Peyer's patch (tissue), 4 donors: ENCODE data around the gene RAB37. TPM values are rescaled to one million over a fixed set of nuclear protein-coding genes. Genes with fewer than 3 reads are reported as not detected.
A peak's percentile ranks its signal among the peaks of the same experiment; 100 is the strongest.

Experiments
- DNase-seq, 3 donors: peaks; one replicate each; pipeline ENCODE4 v3.0.0-alpha.2; 2017 to 2019
- H3K27ac ChIP-seq, 4 donors: fragments of 200-600 bp; sonication (generic); one replicate each; pipeline ENCODE4 v1.5.1; 2016 to 2019
- H3K27me3 ChIP-seq, 2 donors: fragments of 200-600 bp; sonication (generic); one replicate each; pipeline ENCODE4 v1.5.1; 2019
- H3K36me3 ChIP-seq, 3 donors: fragments of 200-600 bp; sonication (generic); one replicate each; pipeline ENCODE4 v1.5.1; 2016 to 2019
- H3K4me1 ChIP-seq, 4 donors: fragments of 200-600 bp; sonication (generic); one replicate each; pipeline ENCODE4 v1.5.1; 2016 to 2019
- H3K4me3 ChIP-seq, 4 donors: fragments of 200-600 bp; sonication (generic); 1 replicate in 3 of 4; 2 replicates in 1 of 4; pipeline ENCODE4 v1.5.1; 2016 to 2019; ENCODE audit warnings: mild to moderate bottlenecking in 1 of 4
- H3K9me3 ChIP-seq, 4 donors: fragments of 200-600 bp; sonication (generic); one replicate each; pipeline ENCODE4 v1.5.1; 2016 to 2019; ENCODE audit warnings: mild to moderate bottlenecking in 1 of 4
- POLR2A ChIP-seq, 2 donors: fragments of 450-650 bp; IDR thresholded peaks; one replicate each; pipeline ENCODE4 v1.5.1; 2017; ENCODE audit warnings: antibody characterized with exemption in 2 of 2, mild to moderate bottlenecking in 2 of 2, moderate library complexity in 2 of 2
- total RNA-seq, 4 donors: library from RNA; depleted of rRNA; stranded (reverse); fragments of >200 nt; gene quantifications; one replicate each; pipeline ENCODE4 v1.1.0, GENCODE V29; 2016
- TF ChIP-seq, protein P1 (sequence below), 6 experiments: fragments of 450-650 bp in 4 of 6; fragments of 200-600 bp in 2 of 6; sonication (generic) in 1 of 6; IDR thresholded peaks; one replicate each; pipeline ENCODE4 v1.5.1; 2017 to 2019; ENCODE audit warnings: antibody characterized with exemption in 6 of 6, mild to moderate bottlenecking in 3 of 6, moderate library complexity in 1 of 6

RAB37 gene
- total RNA-seq, 4 donors from 2014 or later: 1.1 to 35.5 (median 4.4) TPM

DNA sequence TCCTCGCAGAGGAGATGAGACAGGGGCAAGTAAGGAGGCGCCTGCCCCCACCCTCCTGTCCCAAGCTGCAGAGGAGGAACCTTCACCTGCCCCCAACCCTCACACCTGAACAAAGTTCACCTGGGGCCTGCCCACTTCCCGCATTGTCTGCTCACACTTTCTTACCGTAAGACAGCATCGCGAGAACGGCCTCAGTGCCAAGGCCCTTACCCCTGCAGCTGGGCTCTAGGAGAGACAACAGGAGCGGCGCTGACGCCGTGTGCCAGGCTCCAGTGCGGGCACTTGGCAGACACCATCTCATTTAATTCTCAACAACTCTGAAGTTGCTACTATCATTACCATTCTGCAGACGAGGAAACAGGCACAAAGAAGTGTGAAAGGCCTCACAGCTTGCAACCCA lies 35.0 kb downstream of the RAB37 start:
- no peak for DNase-seq
- peaks cover 3 to 65% (median 10%) of the 10 kb centered on the region in 4 donors for H3K4me1 ChIP-seq
- no peak overlapping the region for H3K4me3 ChIP-seq
- H3K36me3 ChIP-seq: peaks cover 0 to 57% (median 0%) of the 10 kb centered on the region in 3 donors
- H3K9me3 ChIP-seq: no peaks in the 10 kb centered on the region
- no peaks in the 10 kb centered on the region for H3K27me3 ChIP-seq
- no peak for TF ChIP-seq POLR2A (IDR thresholded peaks at IDR 0.05)
- H3K27ac ChIP-seq: peak overlapping the region in 1 of 4 donors; percentile 28

DNA sequence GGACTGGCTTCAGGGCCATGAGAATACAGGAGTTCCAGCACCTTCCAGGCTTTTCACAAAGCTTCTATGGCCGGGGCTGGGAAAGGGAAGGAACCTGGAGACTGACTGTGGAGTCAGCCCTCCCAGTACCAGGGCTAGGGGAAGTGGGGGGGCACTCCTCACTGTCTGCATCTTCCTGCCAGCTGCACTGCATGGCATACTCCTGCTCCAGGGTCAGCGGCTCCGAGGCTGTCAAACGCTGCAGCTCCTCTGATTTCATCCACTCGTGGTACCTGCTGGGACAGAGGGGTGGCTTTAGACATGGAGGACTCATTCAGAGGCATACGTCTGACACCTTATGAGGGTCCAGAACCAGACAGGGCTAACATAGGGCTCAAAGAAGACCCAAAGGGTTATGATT lies 36.4 kb downstream of the RAB37 start:
- Histone ChIP-seq H3K4me1 (peaks cover 3 to 57% (median 13%) of the 10 kb centered on the region in 4 donors), H3K9me3 (no peaks in the 10 kb centered on the region), H3K4me3 (no peak overlapping the region), H3K27me3 (no peaks in the 10 kb centered on the region), H3K36me3 (peaks cover 0 to 45% (median 0%) of the 10 kb centered on the region in 3 donors), H3K27ac (no peak overlapping the region)
- TF ChIP-seq POLR2A (IDR thresholded peaks at IDR 0.05): no peak
- TF ChIP-seq, protein P1, sequence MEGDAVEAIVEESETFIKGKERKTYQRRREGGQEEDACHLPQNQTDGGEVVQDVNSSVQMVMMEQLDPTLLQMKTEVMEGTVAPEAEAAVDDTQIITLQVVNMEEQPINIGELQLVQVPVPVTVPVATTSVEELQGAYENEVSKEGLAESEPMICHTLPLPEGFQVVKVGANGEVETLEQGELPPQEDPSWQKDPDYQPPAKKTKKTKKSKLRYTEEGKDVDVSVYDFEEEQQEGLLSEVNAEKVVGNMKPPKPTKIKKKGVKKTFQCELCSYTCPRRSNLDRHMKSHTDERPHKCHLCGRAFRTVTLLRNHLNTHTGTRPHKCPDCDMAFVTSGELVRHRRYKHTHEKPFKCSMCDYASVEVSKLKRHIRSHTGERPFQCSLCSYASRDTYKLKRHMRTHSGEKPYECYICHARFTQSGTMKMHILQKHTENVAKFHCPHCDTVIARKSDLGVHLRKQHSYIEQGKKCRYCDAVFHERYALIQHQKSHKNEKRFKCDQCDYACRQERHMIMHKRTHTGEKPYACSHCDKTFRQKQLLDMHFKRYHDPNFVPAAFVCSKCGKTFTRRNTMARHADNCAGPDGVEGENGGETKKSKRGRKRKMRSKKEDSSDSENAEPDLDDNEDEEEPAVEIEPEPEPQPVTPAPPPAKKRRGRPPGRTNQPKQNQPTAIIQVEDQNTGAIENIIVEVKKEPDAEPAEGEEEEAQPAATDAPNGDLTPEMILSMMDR (IDR thresholded peaks at IDR 0.05): no peak
- DNase-seq: no peak

DNA sequence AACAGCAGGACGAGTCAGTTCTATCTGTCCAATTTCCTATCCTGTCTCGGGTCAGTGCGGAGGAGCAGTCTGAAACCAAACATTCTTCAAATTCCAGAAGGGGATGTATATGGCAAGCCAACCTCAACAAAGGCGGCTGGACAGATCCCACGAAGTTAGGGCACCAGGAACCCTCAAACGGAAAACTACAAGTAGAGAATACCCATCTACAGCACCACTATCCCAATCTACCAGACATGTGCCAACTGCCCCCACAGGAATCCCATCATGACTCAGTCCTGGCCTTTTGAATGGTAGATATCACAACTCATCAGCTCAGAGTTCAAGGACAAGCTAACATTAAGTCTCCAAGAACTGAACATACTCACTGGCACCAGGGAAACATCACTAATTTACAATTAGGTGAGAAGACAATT lies 36.8 kb downstream of the RAB37 start:
- Histone ChIP-seq H3K36me3 (peaks cover 0 to 40% (median 0%) of the 10 kb centered on the region in 3 donors), H3K4me1 (peaks cover 3 to 55% (median 13%) of the 10 kb centered on the region in 4 donors), H3K27ac (peak overlapping the region in 1 of 4 donors; percentile 38), H3K4me3 (no peak overlapping the region), H3K27me3 (no peaks in the 10 kb centered on the region), H3K9me3 (no peaks in the 10 kb centered on the region)
- DNase-seq: no peak
- no peak for TF ChIP-seq POLR2A (IDR thresholded peaks at IDR 0.05)
- TF ChIP-seq, protein P1 (IDR thresholded peaks at IDR 0.05): no peak

DNA sequence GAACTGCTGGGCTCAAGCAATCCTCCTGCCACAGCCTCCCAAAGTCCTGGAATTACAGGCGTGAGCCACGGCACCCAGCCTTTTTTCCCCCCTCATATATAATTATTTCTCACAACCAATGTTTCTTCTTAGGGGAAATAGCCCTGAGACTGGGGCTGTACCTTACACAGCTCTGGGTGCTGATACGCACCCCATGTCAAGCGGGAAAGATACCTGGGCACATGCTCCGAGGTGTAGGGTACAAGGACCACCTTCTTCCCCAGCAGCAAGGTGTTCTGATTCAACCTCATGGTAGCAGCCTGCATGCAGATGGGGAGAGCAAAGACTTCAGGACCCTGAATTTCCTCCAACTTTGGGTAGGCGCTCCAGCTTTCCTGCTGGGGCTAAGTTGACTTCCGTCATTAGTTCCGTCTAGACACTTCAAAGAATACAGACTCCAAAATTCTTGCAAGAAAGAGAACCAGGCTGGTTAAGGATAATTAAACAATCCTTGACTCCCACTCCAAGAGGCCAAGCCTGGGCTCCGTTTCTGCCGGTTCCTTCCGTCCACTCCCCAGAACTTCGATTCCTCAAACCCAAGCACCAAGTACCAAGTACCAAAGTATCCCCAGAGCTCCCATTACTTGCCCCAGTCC lies 38.5 kb downstream of the RAB37 start:
- TF ChIP-seq POLR2A (IDR thresholded peaks at IDR 0.05): no peak
- TF ChIP-seq, protein P1 (IDR thresholded peaks at IDR 0.05): no peak
- H3K27me3 ChIP-seq: no peaks in the 10 kb centered on the region
- DNase-seq: no peak
- H3K4me3 ChIP-seq: peak overlapping the region; percentile 77 to 87 (median 84)
- peak overlapping the region; percentile 62 to 82 (median 76) for H3K27ac ChIP-seq
- H3K36me3 ChIP-seq: peaks cover 0 to 30% (median 0%) of the 10 kb centered on the region in 3 donors
- H3K4me1 ChIP-seq: peaks cover 0 to 38% (median 19%) of the 10 kb centered on the region in 4 donors
- H3K9me3 ChIP-seq: no peaks in the 10 kb centered on the region

DNA sequence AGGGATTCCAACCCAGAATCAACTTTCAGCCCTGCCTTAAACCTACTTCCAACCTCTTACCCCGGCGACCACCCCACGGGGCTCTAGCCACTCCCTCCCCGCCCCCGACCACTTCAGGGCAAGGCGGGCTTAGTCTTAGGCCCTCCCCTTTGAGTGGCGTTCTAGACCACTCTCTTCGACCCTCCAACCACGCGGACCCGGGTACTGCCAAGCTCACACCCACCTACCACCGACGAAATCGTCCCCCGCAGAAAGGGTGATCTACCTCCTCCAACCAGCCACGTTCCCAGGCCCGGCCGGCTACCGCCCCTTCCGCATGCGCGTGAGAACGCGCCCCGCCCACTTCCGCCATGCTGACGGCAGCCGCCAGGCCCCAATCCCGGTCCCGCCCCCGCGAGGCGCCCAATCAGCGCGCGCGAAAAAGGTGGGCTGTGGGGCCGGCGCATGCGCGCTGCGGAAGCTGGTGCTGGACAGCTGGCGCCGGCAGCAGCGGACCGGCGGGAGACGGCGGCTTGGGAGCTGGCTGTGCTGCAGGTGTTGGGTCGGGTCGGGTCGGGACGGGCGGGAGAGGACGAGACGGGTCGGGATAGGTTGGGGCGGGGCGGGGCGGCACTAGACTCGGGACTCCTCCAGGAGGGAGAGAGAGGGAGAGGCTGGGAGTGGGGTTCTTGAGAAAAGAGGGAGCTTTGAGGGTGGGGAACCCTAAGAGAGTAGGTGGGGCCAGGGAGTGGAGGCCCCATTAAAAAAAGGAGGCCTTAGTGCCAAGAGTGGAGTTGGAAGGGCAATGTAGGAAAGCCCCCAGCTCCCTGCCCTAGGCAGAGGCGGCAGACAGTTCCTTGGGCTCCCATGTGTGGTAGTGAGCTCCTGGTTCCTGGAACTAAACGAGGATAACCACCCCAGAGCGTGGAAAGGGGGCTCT lies 39.2 kb downstream of the RAB37 start, which contains the start of gene NAT9:
NAT9 (minus strand) TSS at position 302 of the 919 bp plus-strand sequence. CDS start 647 bp downstream, outside the sequence.
- no peaks in the 10 kb centered on the region for H3K27me3 ChIP-seq
- H3K9me3 ChIP-seq: no peaks in the 10 kb centered on the region
- peak within 1 kb of the TSS; percentile 77 to 87 (median 84) for H3K4me3 ChIP-seq
- TF ChIP-seq POLR2A (IDR thresholded peaks at IDR 0.05): peak; percentile 67 to 69
- TF ChIP-seq, protein P1 (IDR thresholded peaks at IDR 0.05): no peak
- peak within 1 kb of the TSS; percentile 62 to 82 (median 76) for H3K27ac ChIP-seq
- H3K36me3 ChIP-seq: peaks cover 0 to 22% (median 0%) of the 10 kb centered on the region in 3 donors
- DNase-seq: peak; percentile 95 to 99 (median 99)
- peaks cover 0 to 31% (median 20%) of the 10 kb centered on the region in 4 donors for H3K4me1 ChIP-seq
